MM.1S (cell line): ENCODE results near the gene GEMIN8.

Source experiments
- EZH2 ChIP-seq: fragments of 300-600 bp; sonication (generic); optimal IDR thresholded peaks from 2 replicates; pipeline ENCODE3; 2017; ENCODE audit warnings: low read depth, mild to moderate bottlenecking, antibody characterized with exemption, low read length, mixed read lengths
- EZH2phosphoT487 ChIP-seq: fragments of 300-600 bp; sonication (generic); IDR thresholded peaks from 2 replicates; pipeline ENCODE4 v1.6.1; 2018; ENCODE audit warnings: antibody characterized with exemption, low read length
- TF ChIP-seq, protein P1 (sequence below): fragments of 300-600 bp; sonication (generic); IDR thresholded peaks from 2 replicates; pipeline ENCODE4 v1.5.1; 2016; ENCODE audit warnings: antibody characterized with exemption, low read length, mixed read lengths

GRCh38 chrX:14062524-14062923, 32.8 kb upstream of the GEMIN8 start:
- TF ChIP-seq, protein P1, sequence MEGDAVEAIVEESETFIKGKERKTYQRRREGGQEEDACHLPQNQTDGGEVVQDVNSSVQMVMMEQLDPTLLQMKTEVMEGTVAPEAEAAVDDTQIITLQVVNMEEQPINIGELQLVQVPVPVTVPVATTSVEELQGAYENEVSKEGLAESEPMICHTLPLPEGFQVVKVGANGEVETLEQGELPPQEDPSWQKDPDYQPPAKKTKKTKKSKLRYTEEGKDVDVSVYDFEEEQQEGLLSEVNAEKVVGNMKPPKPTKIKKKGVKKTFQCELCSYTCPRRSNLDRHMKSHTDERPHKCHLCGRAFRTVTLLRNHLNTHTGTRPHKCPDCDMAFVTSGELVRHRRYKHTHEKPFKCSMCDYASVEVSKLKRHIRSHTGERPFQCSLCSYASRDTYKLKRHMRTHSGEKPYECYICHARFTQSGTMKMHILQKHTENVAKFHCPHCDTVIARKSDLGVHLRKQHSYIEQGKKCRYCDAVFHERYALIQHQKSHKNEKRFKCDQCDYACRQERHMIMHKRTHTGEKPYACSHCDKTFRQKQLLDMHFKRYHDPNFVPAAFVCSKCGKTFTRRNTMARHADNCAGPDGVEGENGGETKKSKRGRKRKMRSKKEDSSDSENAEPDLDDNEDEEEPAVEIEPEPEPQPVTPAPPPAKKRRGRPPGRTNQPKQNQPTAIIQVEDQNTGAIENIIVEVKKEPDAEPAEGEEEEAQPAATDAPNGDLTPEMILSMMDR = no peak
- no peak for TF ChIP-seq EZH2phosphoT487
- no peak for TF ChIP-seq EZH2
